GM12878 (cell line): ENCODE measurements around the gene NSUN2. TPM values are rescaled to one million over a fixed set of nuclear protein-coding genes. Genes with fewer than 3 reads are reported as not detected.

Source experiments
- ATAC-seq: fragments of 200-7000 bp; cut with Tn5 transposase; 3 replicates; pipeline ENCODE4 v1.9.1; 2020; ENCODE audit warnings: mild to moderate bottlenecking, moderate library complexity
- BruUV-seq: library from RNA; stranded (reverse); fragments of 400-500 nt; replicated peaks from 2 replicates; lab custom pipeline; 2021; lab: Mats Ljungman, UMichigan
- CTCF ChIA-PET: fragments of 300-600 bp; sonication (Branson Sonifier 250); formaldehyde crosslinking; extraction: SDS; loops from one replicate; lab custom pipeline; 2021; ENCODE audit warnings: inconsistent platforms; lab: Yijun Ruan, JAX
- POLR2A ChIA-PET: fragments of 350-600 bp; formaldehyde crosslinking; extraction: SDS; loops from one replicate; lab custom pipeline; 2021; ENCODE audit warnings: inconsistent platforms; lab: Charles Lee
- RAD21 ChIA-PET: fragments of 300-600 bp; sonication (Branson Sonifier 250); formaldehyde crosslinking; loops from one replicate; lab custom pipeline; 2023; ENCODE audit warnings: antibody characterized with exemption; ENCODE audit not compliant: unreplicated experiment; lab: Charles Lee
- SMC1A ChIA-PET: fragments of 300-600 bp; sonication (Branson Sonifier 250); formaldehyde crosslinking; loops from one replicate; lab custom pipeline; 2023; ENCODE audit not compliant: unreplicated experiment, uncharacterized antibody; lab: Charles Lee
- DNase-seq: peaks from one replicate; pipeline ENCODE4 v3.0.0-alpha.2; 2011; ENCODE audit warnings: low read depth, low spot score
- FAIRE-seq: peaks from 3 replicates; lab custom pipeline; 2011; peaks lifted over from hg19 to GRCh38; lab: Jason Lieb, UNC
- H2AFZ ChIP-seq: 2 replicates; pipeline ENCODE4 v1.6.0; 2011; ENCODE audit warnings: low read depth, low read length, control low read depth; ENCODE audit not compliant: control insufficient read depth
- H3K27ac ChIP-seq: 2 replicates; pipeline ENCODE4 v1.5.1; 2011; ENCODE audit warnings: control low read depth; ENCODE audit not compliant: control insufficient read depth, insufficient read depth
- H3K27me3 ChIP-seq, 2 experiments: replicated peaks in 1 of 2; 2 replicates each; pipeline versions ENCODE4 v1.6.0 to v1.6.1; 2011; ENCODE audit warnings: low read length in 1 of 2; ENCODE audit not compliant: control insufficient read depth in 2 of 2, insufficient read depth in 2 of 2
- H3K36me3 ChIP-seq, 2 experiments: 2 replicates each; pipeline ENCODE4 v1.5.1; 2011; ENCODE audit warnings: low read length in 1 of 2; ENCODE audit not compliant: control insufficient read depth in 2 of 2, insufficient read depth in 2 of 2
- H3K4me1 ChIP-seq: 2 replicates; pipeline ENCODE4 v1.6.1; 2011; ENCODE audit warnings: mild to moderate bottlenecking, low read length, moderate library complexity, mixed read lengths; ENCODE audit not compliant: control insufficient read depth, insufficient read depth
- H3K4me2 ChIP-seq: 2 replicates; pipeline ENCODE4 v1.6.0; 2011; ENCODE audit warnings: control low read depth; ENCODE audit not compliant: control insufficient read depth, insufficient read depth
- H3K4me3 ChIP-seq: fragments of 200-600 bp; sonication (generic); 2 replicates; pipeline ENCODE4 v1.5.1; 2016
- H3K79me2 ChIP-seq: 2 replicates; pipeline ENCODE4 v1.6.0; 2011; ENCODE audit warnings: low read length; ENCODE audit not compliant: control insufficient read depth, insufficient read depth
- H3K9ac ChIP-seq: 2 replicates; pipeline ENCODE4 v1.8.0; 2011; ENCODE audit warnings: low read length, control low read depth, mixed read lengths; ENCODE audit not compliant: control insufficient read depth, insufficient read depth
- H3K9me3 ChIP-seq: replicated peaks from 3 replicates; pipeline ENCODE4 v1.5.1; 2011; ENCODE audit warnings: mild to moderate bottlenecking, low read length; ENCODE audit not compliant: control insufficient read depth, insufficient read depth
- H4K20me1 ChIP-seq: 2 replicates; pipeline ENCODE4 v1.6.0; 2011; ENCODE audit not compliant: control insufficient read depth, insufficient read depth
- BACH1 ChIP-seq: fragments of 450-650 bp; IDR thresholded peaks from 2 replicates; pipeline ENCODE4 v1.6.1; 2017; ENCODE audit warnings: mild to moderate bottlenecking, borderline replicate concordance
- CHD2 ChIP-seq: IDR thresholded peaks from 2 replicates; pipeline ENCODE4 v1.6.1; 2011; ENCODE audit warnings: low read depth, low read length, improper control_type of control experiment, borderline replicate concordance
- ESRRA ChIP-seq: IDR thresholded peaks from 2 replicates; pipeline ENCODE4 v1.6.1; 2012; ENCODE audit warnings: mild to moderate bottlenecking, low read length, improper control_type of control experiment
- HCFC1 ChIP-seq: fragments of 150-350 bp; IDR thresholded peaks from 2 replicates; pipeline ENCODE4 v1.6.1; 2014; ENCODE audit warnings: low read length
- HDAC2 ChIP-seq: fragments of 200-600 bp; sonication (generic); IDR thresholded peaks from 2 replicates; pipeline ENCODE4 v1.6.1; 2017
- JUND ChIP-seq: IDR thresholded peaks from 2 replicates; pipeline ENCODE4 v1.6.1; 2012; ENCODE audit warnings: low read depth, mild to moderate bottlenecking, low read length, improper control_type of control experiment, moderate library complexity
- MTA2 ChIP-seq: fragments of 450-650 bp; IDR thresholded peaks from 2 replicates; pipeline ENCODE4 v1.6.1; 2016; ENCODE audit warnings: low read depth, mild to moderate bottlenecking, moderate library complexity
- SRF ChIP-seq, 2 experiments: IDR thresholded peaks; 2 replicates each; pipeline ENCODE4 v1.6.1; 2011; ENCODE audit warnings: low read depth in 2 of 2, low read length in 2 of 2, mild to moderate bottlenecking in 1 of 2, moderate library complexity in 1 of 2
- WGBS: methylation state at CpG from one replicate; pipeline ENCODE4 v1.1.6; 2016; ENCODE audit warnings: low lambda C conversion rate; ENCODE audit not compliant: insufficient replicate concordance, insufficient coverage; ENCODE audit errors: missing lambda C conversion rate; 5-methylcytosine and 5-hydroxymethylcytosine counted together
- in situ Hi-C: fragments of 300-500 bp; cut with MboI; formaldehyde crosslinking; loops from 9 replicates; pipeline ENCODE4 v1.14.3; 2018; ENCODE audit warnings: mixed read lengths
- intact Hi-C: fragments of 100-400 bp; cut with micrococcal nuclease; formaldehyde crosslinking; loops from one replicate; pipeline ENCODE4 v1.14.2; 2022; ENCODE audit not compliant: unreplicated experiment
- polyA plus RNA-seq, 11 experiments: library from polyadenylated mRNA; depleted of rRNA in 4 of 11; unstranded in 6 of 11; stranded (reverse) in 5 of 11; fragments of >200 nt; fragmentation: Nextera tagmentation in 4 of 11; fragmentation: Illumina TruSeq in 1 of 11; extraction: Ambion mirVana in 4 of 11; extraction: Trizol in 1 of 11; gene quantifications; 1 replicate in 1 of 11; 2 replicates in 10 of 11; pipeline versions ENCODE4 v1.2.1 to v1.2.3, GENCODE V29; 2011 to 2016; ENCODE audit warnings: inconsistent platforms in 2 of 11, missing spikeins in 2 of 11, low read depth in 1 of 11
- total RNA-seq, 4 experiments: library from RNA; depleted of rRNA in 3 of 4; stranded (reverse); fragments of >200 nt in 3 of 4; fragmentation: Illumina TruSeq in 1 of 4; extraction: Trizol in 1 of 4; gene quantifications; 2 replicates each; pipeline versions ENCODE4 v1.2.1 to v1.2.3, GENCODE V29; 2013 to 2021
- TF ChIP-seq, protein P1 (sequence below): IDR thresholded peaks from 2 replicates; pipeline ENCODE4 v1.6.1; 2011; ENCODE audit warnings: borderline replicate concordance, low read depth, mild to moderate bottlenecking, moderate library complexity, mixed read lengths, low read length; ENCODE audit not compliant: insufficient read depth; ENCODE audit errors: extremely low read length
- TF ChIP-seq, protein P2 (sequence below): fragments of 450-650 bp; IDR thresholded peaks from 2 replicates; pipeline ENCODE4 v1.6.1; 2017; ENCODE audit warnings: mild to moderate bottlenecking, moderate library complexity
- TF ChIP-seq, protein P3 (sequence below): fragments of 450-650 bp; IDR thresholded peaks from 2 replicates; pipeline ENCODE4 v1.6.1; 2016; ENCODE audit warnings: mild to moderate bottlenecking
- TF ChIP-seq, protein P4 (sequence below): fragments of 450-650 bp; IDR thresholded peaks from 2 replicates; pipeline ENCODE4 v1.6.1; 2016; ENCODE audit warnings: mild to moderate bottlenecking
- TF ChIP-seq, protein P5 (sequence below): fragments of 450-650 bp; IDR thresholded peaks from 2 replicates; pipeline ENCODE4 v1.6.1; 2017; ENCODE audit warnings: mild to moderate bottlenecking, low read depth, inconsistent platforms; ENCODE audit not compliant: poor library complexity, severe bottlenecking

NSUN2 gene
- total and polyA plus RNA-seq, 10 of the 15 experiments (the other 5 are each of a cell fraction or from before 2014, with no cell fraction given), result 8.0 to 112 (median 91.1) TPM

DNA sequence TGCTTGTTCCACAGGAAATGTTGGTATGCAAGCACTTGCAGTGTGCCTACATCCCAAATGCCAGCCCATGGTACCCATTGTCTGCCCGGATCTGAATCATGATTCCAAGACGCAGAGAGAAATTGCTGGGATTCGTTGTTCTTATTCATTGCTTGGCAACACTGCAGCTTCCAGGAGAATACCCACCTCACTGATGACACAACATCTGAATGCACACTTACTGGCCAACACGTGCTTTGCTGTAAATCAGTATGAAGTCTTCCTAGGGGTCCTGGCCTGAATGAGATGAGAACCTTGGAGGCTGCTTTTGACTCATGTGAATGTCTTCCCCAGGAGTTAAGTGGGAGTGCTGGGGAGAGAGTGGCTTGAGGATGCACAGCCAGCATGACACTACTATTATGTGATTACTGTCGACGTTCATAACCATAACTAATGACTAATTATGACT lies 12.0 kb upstream of the NSUN2 start:
- H3K27me3 ChIP-seq, result no peaks in the 10 kb centered on the region
- no peak for FAIRE-seq
- ATAC-seq, result no peak
- intact Hi-C loops (no loop called here), in situ Hi-C loops (no loop called here)
- no peaks in the 10 kb centered on the region for H3K36me3 ChIP-seq
- 80% methylated on average over 6 of the region's 6 CpGs for WGBS
- no TSS peak for BruUV-seq
- POLR2A ChIA-PET, result no interaction called here
- no peaks in the 10 kb centered on the region for H3K79me2 ChIP-seq
- CTCF ChIA-PET, result no interaction called here
- RAD21 ChIA-PET, result no interaction called here
- H2AFZ ChIP-seq, result no peak overlapping the region
- no peak overlapping the region for H3K4me3 ChIP-seq
- TF ChIP-seq CHD2 (no peak), SRF (IDR thresholded peaks at IDR 0.05; ENCODE audit: low read depth in 2 of 2, low read length in 2 of 2) (no peak), MTA2 (no peak), BACH1 (no peak), JUND (no peak), HCFC1 (no peak), HDAC2 (no peak), ESRRA (no peak)
- TF ChIP-seq, protein P1, sequence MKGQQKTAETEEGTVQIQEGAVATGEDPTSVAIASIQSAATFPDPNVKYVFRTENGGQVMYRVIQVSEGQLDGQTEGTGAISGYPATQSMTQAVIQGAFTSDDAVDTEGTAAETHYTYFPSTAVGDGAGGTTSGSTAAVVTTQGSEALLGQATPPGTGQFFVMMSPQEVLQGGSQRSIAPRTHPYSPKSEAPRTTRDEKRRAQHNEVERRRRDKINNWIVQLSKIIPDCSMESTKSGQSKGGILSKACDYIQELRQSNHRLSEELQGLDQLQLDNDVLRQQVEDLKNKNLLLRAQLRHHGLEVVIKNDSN, result no peak
- TF ChIP-seq, protein P2, sequence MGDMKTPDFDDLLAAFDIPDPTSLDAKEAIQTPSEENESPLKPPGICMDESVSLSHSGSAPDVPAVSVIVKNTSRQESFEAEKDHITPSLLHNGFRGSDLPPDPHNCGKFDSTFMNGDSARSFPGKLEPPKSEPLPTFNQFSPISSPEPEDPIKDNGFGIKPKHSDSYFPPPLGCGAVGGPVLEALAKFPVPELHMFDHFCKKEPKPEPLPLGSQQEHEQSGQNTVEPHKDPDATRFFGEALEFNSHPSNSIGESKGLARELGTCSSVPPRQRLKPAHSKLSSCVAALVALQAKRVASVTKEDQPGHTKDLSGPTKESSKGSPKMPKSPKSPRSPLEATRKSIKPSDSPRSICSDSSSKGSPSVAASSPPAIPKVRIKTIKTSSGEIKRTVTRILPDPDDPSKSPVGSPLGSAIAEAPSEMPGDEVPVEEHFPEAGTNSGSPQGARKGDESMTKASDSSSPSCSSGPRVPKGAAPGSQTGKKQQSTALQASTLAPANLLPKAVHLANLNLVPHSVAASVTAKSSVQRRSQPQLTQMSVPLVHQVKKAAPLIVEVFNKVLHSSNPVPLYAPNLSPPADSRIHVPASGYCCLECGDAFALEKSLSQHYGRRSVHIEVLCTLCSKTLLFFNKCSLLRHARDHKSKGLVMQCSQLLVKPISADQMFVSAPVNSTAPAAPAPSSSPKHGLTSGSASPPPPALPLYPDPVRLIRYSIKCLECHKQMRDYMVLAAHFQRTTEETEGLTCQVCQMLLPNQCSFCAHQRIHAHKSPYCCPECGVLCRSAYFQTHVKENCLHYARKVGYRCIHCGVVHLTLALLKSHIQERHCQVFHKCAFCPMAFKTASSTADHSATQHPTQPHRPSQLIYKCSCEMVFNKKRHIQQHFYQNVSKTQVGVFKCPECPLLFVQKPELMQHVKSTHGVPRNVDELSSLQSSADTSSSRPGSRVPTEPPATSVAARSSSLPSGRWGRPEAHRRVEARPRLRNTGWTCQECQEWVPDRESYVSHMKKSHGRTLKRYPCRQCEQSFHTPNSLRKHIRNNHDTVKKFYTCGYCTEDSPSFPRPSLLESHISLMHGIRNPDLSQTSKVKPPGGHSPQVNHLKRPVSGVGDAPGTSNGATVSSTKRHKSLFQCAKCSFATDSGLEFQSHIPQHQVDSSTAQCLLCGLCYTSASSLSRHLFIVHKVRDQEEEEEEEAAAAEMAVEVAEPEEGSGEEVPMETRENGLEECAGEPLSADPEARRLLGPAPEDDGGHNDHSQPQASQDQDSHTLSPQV, result no peak
- TF ChIP-seq, protein P3, sequence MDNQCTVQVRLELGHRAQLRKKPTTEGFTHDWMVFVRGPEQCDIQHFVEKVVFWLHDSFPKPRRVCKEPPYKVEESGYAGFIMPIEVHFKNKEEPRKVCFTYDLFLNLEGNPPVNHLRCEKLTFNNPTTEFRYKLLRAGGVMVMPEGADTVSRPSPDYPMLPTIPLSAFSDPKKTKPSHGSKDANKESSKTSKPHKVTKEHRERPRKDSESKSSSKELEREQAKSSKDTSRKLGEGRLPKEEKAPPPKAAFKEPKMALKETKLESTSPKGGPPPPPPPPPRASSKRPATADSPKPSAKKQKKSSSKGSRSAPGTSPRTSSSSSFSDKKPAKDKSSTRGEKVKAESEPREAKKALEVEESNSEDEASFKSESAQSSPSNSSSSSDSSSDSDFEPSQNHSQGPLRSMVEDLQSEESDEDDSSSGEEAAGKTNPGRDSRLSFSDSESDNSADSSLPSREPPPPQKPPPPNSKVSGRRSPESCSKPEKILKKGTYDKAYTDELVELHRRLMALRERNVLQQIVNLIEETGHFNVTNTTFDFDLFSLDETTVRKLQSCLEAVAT, result no peak
- TF ChIP-seq, protein P4, sequence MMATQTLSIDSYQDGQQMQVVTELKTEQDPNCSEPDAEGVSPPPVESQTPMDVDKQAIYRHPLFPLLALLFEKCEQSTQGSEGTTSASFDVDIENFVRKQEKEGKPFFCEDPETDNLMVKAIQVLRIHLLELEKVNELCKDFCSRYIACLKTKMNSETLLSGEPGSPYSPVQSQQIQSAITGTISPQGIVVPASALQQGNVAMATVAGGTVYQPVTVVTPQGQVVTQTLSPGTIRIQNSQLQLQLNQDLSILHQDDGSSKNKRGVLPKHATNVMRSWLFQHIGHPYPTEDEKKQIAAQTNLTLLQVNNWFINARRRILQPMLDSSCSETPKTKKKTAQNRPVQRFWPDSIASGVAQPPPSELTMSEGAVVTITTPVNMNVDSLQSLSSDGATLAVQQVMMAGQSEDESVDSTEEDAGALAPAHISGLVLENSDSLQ, result no peak
- TF ChIP-seq, protein P5, sequence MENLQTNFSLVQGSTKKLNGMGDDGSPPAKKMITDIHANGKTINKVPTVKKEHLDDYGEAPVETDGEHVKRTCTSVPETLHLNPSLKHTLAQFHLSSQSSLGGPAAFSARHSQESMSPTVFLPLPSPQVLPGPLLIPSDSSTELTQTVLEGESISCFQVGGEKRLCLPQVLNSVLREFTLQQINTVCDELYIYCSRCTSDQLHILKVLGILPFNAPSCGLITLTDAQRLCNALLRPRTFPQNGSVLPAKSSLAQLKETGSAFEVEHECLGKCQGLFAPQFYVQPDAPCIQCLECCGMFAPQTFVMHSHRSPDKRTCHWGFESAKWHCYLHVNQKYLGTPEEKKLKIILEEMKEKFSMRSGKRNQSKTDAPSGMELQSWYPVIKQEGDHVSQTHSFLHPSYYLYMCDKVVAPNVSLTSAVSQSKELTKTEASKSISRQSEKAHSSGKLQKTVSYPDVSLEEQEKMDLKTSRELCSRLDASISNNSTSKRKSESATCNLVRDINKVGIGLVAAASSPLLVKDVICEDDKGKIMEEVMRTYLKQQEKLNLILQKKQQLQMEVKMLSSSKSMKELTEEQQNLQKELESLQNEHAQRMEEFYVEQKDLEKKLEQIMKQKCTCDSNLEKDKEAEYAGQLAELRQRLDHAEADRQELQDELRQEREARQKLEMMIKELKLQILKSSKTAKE, result no peak
- no peak overlapping the region for H3K9ac ChIP-seq
- H3K27ac ChIP-seq, result no peak overlapping the region
- no peak overlapping the region for H3K4me2 ChIP-seq
- H3K9me3 ChIP-seq, result no peaks in the 10 kb centered on the region; the same call in 2 of the 3 replicates
- DNase-seq, result no peak
- no peaks in the 10 kb centered on the region for H4K20me1 ChIP-seq
- SMC1A ChIA-PET, result no interaction called here
- H3K4me1 ChIP-seq, result no peaks in the 10 kb centered on the region
